ENCODE data around the gene SPATS2. TPM values are rescaled to one million over a fixed set of nuclear protein-coding genes. Genes with fewer than 3 reads are reported as not detected.

The SPATS2 gene
- total RNA-seq, 1 donor from 2014 or later = 49.5 TPM

- H3K4me3 Mint-ChIP-seq = no peak overlapping the region
- H3K79me2 ChIP-seq (ENCODE audit: low read depth) = no peaks in the 10 kb centered on the region
- H3K9me3 ChIP-seq (ENCODE audit: low read depth) = no peaks in the 10 kb centered on the region
- no peak overlapping the region for H2AFZ ChIP-seq (replicated peaks)
- TF ChIP-seq CTCF (IDR thresholded peaks at IDR 0.05) (no peak), EZH2phosphoT487 (IDR thresholded peaks at IDR 0.05) (no peak), EZH2 (IDR thresholded peaks at IDR 0.05) (no peak)
- no peaks in the 10 kb centered on the region for H3K4me1 ChIP-seq
- H3K9me3 Mint-ChIP-seq = no peaks in the 10 kb centered on the region
- DNase-seq (ENCODE audit: low spot score) = no peak
- no peak overlapping the region for H3K27ac Mint-ChIP-seq
- no peaks in the 10 kb centered on the region for H3K36me3 ChIP-seq
- no peak overlapping the region for H3K4me3 ChIP-seq
- H4K20me1 ChIP-seq (ENCODE audit: low read depth) = no peaks in the 10 kb centered on the region
- H3K27ac ChIP-seq = no peak overlapping the region
- peaks cover 20% of the 10 kb centered on the region for H3K36me3 Mint-ChIP-seq
- H3K27me3 Mint-ChIP-seq (ENCODE audit: insufficient read depth, low read depth) = peaks cover 4% of the 10 kb centered on the region
- H3K4me1 Mint-ChIP-seq = peaks cover 6% of the 10 kb centered on the region
- no peak overlapping the region for H3K4me2 ChIP-seq
- H3K27me3 ChIP-seq = no peaks in the 10 kb centered on the region
- no peaks in the 10 kb centered on the region for H3F3A ChIP-seq (ENCODE audit: low read depth)
- no peak overlapping the region for H3K9ac ChIP-seq
These were observed 191.9 kb downstream of the SPATS2 start for GRCh38 chr12:49559011-49559675.

- H4K20me1 ChIP-seq (ENCODE audit: low read depth) = no peaks in the 10 kb centered on the region
- H3K9ac ChIP-seq = no peak overlapping the region
- H3K9me3 Mint-ChIP-seq = no peaks in the 10 kb centered on the region
- no peaks in the 10 kb centered on the region for H3K36me3 ChIP-seq
- TF ChIP-seq EZH2 (IDR thresholded peaks at IDR 0.05) (no peak), EZH2phosphoT487 (IDR thresholded peaks at IDR 0.05) (no peak), CTCF (IDR thresholded peaks at IDR 0.05) (no peak)
- no peaks in the 10 kb centered on the region for H3K4me1 ChIP-seq
- peaks cover 2% of the 10 kb centered on the region for H3K79me2 ChIP-seq (ENCODE audit: low read depth)
- H3K27me3 Mint-ChIP-seq (ENCODE audit: insufficient read depth, low read depth) = peaks cover 4% of the 10 kb centered on the region
- H3K4me3 ChIP-seq = no peak overlapping the region
- no peaks in the 10 kb centered on the region for H3K4me1 Mint-ChIP-seq
- H3K36me3 Mint-ChIP-seq = peaks cover 20% of the 10 kb centered on the region
- no peak overlapping the region for H3K4me3 Mint-ChIP-seq
- no peak overlapping the region for H2AFZ ChIP-seq (replicated peaks)
- no peaks in the 10 kb centered on the region for H3K9me3 ChIP-seq (ENCODE audit: low read depth)
- H3F3A ChIP-seq (ENCODE audit: low read depth) = no peaks in the 10 kb centered on the region
- no peak for DNase-seq (ENCODE audit: low spot score)
- no peak overlapping the region for H3K27ac ChIP-seq
- no peak overlapping the region for H3K27ac Mint-ChIP-seq
- H3K27me3 ChIP-seq = no peaks in the 10 kb centered on the region
- H3K4me2 ChIP-seq = no peak overlapping the region
These were observed 193.4 kb downstream of the SPATS2 start for GRCh38 chr12:49560695-49561094.

GRCh38 chr12:49562233-49562632 is 195.0 kb downstream of the SPATS2 start:
- Histone ChIP-seq H3K9me3 (ENCODE audit: low read depth) (no peaks in the 10 kb centered on the region), H3K4me1 (peaks cover 6% of the 10 kb centered on the region), H3K27ac (no peak overlapping the region), H3K4me2 (no peak overlapping the region), H3K4me3 (no peak overlapping the region), H2AFZ (replicated peaks) (no peak overlapping the region), H3K9ac (no peak overlapping the region), H4K20me1 (ENCODE audit: low read depth) (no peaks in the 10 kb centered on the region), H3K27me3 (no peaks in the 10 kb centered on the region), H3K79me2 (ENCODE audit: low read depth) (peaks cover 17% of the 10 kb centered on the region), H3F3A (ENCODE audit: low read depth) (no peaks in the 10 kb centered on the region), H3K36me3 (no peaks in the 10 kb centered on the region)
- TF ChIP-seq EZH2phosphoT487 (IDR thresholded peaks at IDR 0.05) = no peak
- no peak for TF ChIP-seq CTCF (IDR thresholded peaks at IDR 0.05)
- TF ChIP-seq EZH2 (IDR thresholded peaks at IDR 0.05) = no peak
- H3K27me3 Mint-ChIP-seq (ENCODE audit: insufficient read depth, low read depth) = peaks cover 4% of the 10 kb centered on the region
- H3K4me1 Mint-ChIP-seq = peaks cover 3% of the 10 kb centered on the region
- peaks cover 18% of the 10 kb centered on the region for H3K36me3 Mint-ChIP-seq
- H3K9me3 Mint-ChIP-seq = no peaks in the 10 kb centered on the region
- no peak for DNase-seq (ENCODE audit: low spot score)
- no peak overlapping the region for H3K27ac Mint-ChIP-seq
- H3K4me3 Mint-ChIP-seq = no peak overlapping the region
